ENCODE measurements around the gene MSH6.
A peak's percentile ranks its signal among the peaks of the same experiment; 100 is the strongest.

The MSH6 gene

GRCh38 chr2:47782381-47782670 is 619 bp upstream of the MSH6 start:
- no peaks in the 10 kb centered on the region for H3K36me3 ChIP-seq (ENCODE audit: insufficient read depth, low read length)
- H3K9ac ChIP-seq (ENCODE audit: low read depth, low read length, poor library complexity, severe bottlenecking), result peak overlapping the region; percentile 95
- peak overlapping the region; percentile 99 for H2AFZ ChIP-seq (ENCODE audit: low read length)
- peak overlapping the region; percentile 71 for H3K4me2 ChIP-seq (ENCODE audit: low read depth, low read length, poor library complexity, severe bottlenecking)
- peaks cover 36% of the 10 kb centered on the region for H3K79me2 ChIP-seq (ENCODE audit: insufficient read depth, low read length)
- H3F3A ChIP-seq (ENCODE audit: low read depth), result peaks cover 5% of the 10 kb centered on the region; the same call in 1 of the 2 replicates
- peaks cover 41% of the 10 kb centered on the region for H4K20me1 ChIP-seq (ENCODE audit: insufficient read depth, low read length, poor library complexity, severe bottlenecking)
- no peak for TF ChIP-seq EZH2phosphoT487 (IDR thresholded peaks at IDR 0.05; ENCODE audit: borderline replicate concordance)
- no peak for TF ChIP-seq CTCF (conservative IDR thresholded peaks at IDR 0.05; ENCODE audit: low read length)
- peaks cover 29% of the 10 kb centered on the region for H3K4me1 ChIP-seq (ENCODE audit: insufficient read depth, low read length, poor library complexity, severe bottlenecking)
- H3K4me3 ChIP-seq (ENCODE audit: low read length, poor library complexity, severe bottlenecking), result peak overlapping the region; percentile 84
- H3K9me2 ChIP-seq (replicated peaks; ENCODE audit: low read depth, low read length), result no peaks in the 10 kb centered on the region
- H3K27me3 ChIP-seq (ENCODE audit: insufficient read depth, low read length, poor library complexity, severe bottlenecking), result no peaks in the 10 kb centered on the region
- H3K9me3 ChIP-seq (ENCODE audit: insufficient read depth, low read depth, low read length), result no peaks in the 10 kb centered on the region

GRCh38 chr2:47783486-47784351 is 774 bp downstream of the MSH6 start:
- Histone ChIP-seq H3K4me1 (ENCODE audit: insufficient read depth, low read length, poor library complexity, severe bottlenecking) (peaks cover 34% of the 10 kb centered on the region), H3K79me2 (ENCODE audit: insufficient read depth, low read length) (peaks cover 49% of the 10 kb centered on the region), H3K9me3 (ENCODE audit: insufficient read depth, low read depth, low read length) (no peaks in the 10 kb centered on the region), H4K20me1 (ENCODE audit: insufficient read depth, low read length, poor library complexity, severe bottlenecking) (peaks cover 49% of the 10 kb centered on the region), H3K9me2 (replicated peaks; ENCODE audit: low read depth, low read length) (no peaks in the 10 kb centered on the region), H3F3A (ENCODE audit: low read depth) (peaks cover 5% of the 10 kb centered on the region; the same call in 1 of the 2 replicates), H3K9ac (ENCODE audit: low read depth, low read length, poor library complexity, severe bottlenecking) (peak overlapping the region; percentile 95), H3K4me2 (ENCODE audit: low read depth, low read length, poor library complexity, severe bottlenecking) (peak overlapping the region; percentile 83), H3K27me3 (ENCODE audit: insufficient read depth, low read length, poor library complexity, severe bottlenecking) (no peaks in the 10 kb centered on the region), H2AFZ (ENCODE audit: low read length) (peak overlapping the region; percentile 76), H3K4me3 (ENCODE audit: low read length, poor library complexity, severe bottlenecking) (peak overlapping the region; percentile 84), H3K36me3 (ENCODE audit: insufficient read depth, low read length) (no peaks in the 10 kb centered on the region)
- no peak for TF ChIP-seq EZH2phosphoT487 (IDR thresholded peaks at IDR 0.05; ENCODE audit: borderline replicate concordance)
- no peak for TF ChIP-seq CTCF (conservative IDR thresholded peaks at IDR 0.05; ENCODE audit: low read length)

- H3K79me2 ChIP-seq (ENCODE audit: insufficient read depth, low read length), result peaks cover 56% of the 10 kb centered on the region
- H3K9ac ChIP-seq (ENCODE audit: low read depth, low read length, poor library complexity, severe bottlenecking), result peak overlapping the region; percentile 59
- no peak for TF ChIP-seq CTCF (conservative IDR thresholded peaks at IDR 0.05; ENCODE audit: low read length)
- TF ChIP-seq EZH2phosphoT487 (IDR thresholded peaks at IDR 0.05; ENCODE audit: borderline replicate concordance), result no peak
- no peaks in the 10 kb centered on the region for H3K9me3 ChIP-seq (ENCODE audit: insufficient read depth, low read depth, low read length)
- peaks cover 3% of the 10 kb centered on the region; the same call in 1 of the 2 replicates for H3K36me3 ChIP-seq (ENCODE audit: insufficient read depth, low read length)
- peaks cover 38% of the 10 kb centered on the region for H3K4me1 ChIP-seq (ENCODE audit: insufficient read depth, low read length, poor library complexity, severe bottlenecking)
- H3K27me3 ChIP-seq (ENCODE audit: insufficient read depth, low read length, poor library complexity, severe bottlenecking), result no peaks in the 10 kb centered on the region
- H4K20me1 ChIP-seq (ENCODE audit: insufficient read depth, low read length, poor library complexity, severe bottlenecking), result peaks cover 54% of the 10 kb centered on the region
- no peaks in the 10 kb centered on the region for H3K9me2 ChIP-seq (replicated peaks; ENCODE audit: low read depth, low read length)
- peak overlapping the region; percentile 84 for H3K4me3 ChIP-seq (ENCODE audit: low read length, poor library complexity, severe bottlenecking)
- H2AFZ ChIP-seq (ENCODE audit: low read length), result no peak overlapping the region
- peak overlapping the region; percentile 83 for H3K4me2 ChIP-seq (ENCODE audit: low read depth, low read length, poor library complexity, severe bottlenecking)
- H3F3A ChIP-seq (ENCODE audit: low read depth), result peaks cover 5% of the 10 kb centered on the region; the same call in 1 of the 2 replicates
Measured at GRCh38 chr2:47784352-47784851, 1.5 kb downstream of the MSH6 start.
